HepG2 (cell line): Measurements from ENCODE around the gene LILRB3. TPM values are rescaled to one million over a fixed set of nuclear protein-coding genes. Genes with fewer than 3 reads are reported as not detected.
"Not testable (repeated sequence)": the region's sequence is repeated elsewhere in the genome, so short reads cannot be mapped to it uniquely, and the experiment has no call there.

Source experiments
- ATAC-seq: fragments of 200-7000 bp; cut with Tn5 transposase; 3 replicates; pipeline ENCODE4 v1.9.1; 2020; ENCODE audit warnings: mild to moderate bottlenecking, moderate library complexity
- BruUV-seq: library from RNA; stranded (reverse); fragments of 400-500 nt; replicated peaks from 2 replicates; lab custom pipeline; 2021; lab: Mats Ljungman, UMichigan
- CTCF ChIA-PET: fragments of 300-600 bp; formaldehyde crosslinking; extraction: SDS; loops from one replicate; lab custom pipeline; 2021; ENCODE audit warnings: low total read pairs, inconsistent platforms, low intra/inter-chr PET ratio; lab: Yijun Ruan, JAX
- POLR2A ChIA-PET: fragments of 350-600 bp; sonication (Branson Sonifier 250); formaldehyde crosslinking; loops from one replicate; lab custom pipeline; 2020; ENCODE audit warnings: antibody characterized with exemption, inconsistent platforms; lab: Yijun Ruan, JAX
- DNase-seq: peaks from one replicate; pipeline ENCODE4 v3.0.0-alpha.2; 2015; ENCODE audit warnings: low spot score
- FAIRE-seq: peaks from 3 replicates; lab custom pipeline; 2011; peaks lifted over from hg19 to GRCh38; lab: Jason Lieb, UNC
- H2AFZ ChIP-seq: one replicate; pipeline ENCODE4 v1.6.1; 2011; ENCODE audit warnings: low read length, inconsistent platforms
- H3K27ac ChIP-seq: fragments of 300-600 bp; 3 replicates; pipeline ENCODE4 v1.8.0; 2011; ENCODE audit warnings: mixed run types, mild to moderate bottlenecking, mixed read lengths, low read length, inconsistent platforms; ENCODE audit not compliant: insufficient read depth; ENCODE audit errors: extremely low read length
- H3K27me3 ChIP-seq, 2 experiments: fragments of 200-600 bp in 1 of 2; 2 replicates in 1 of 2; 3 replicates in 1 of 2; pipeline versions ENCODE4 v1.6.0 to v1.8.0; 2011; ENCODE audit warnings: low read length in 2 of 2, mild to moderate bottlenecking in 2 of 2, moderate library complexity in 2 of 2, inconsistent platforms in 1 of 2; ENCODE audit not compliant: insufficient read depth in 2 of 2, control insufficient read depth in 1 of 2
- H3K36me3 ChIP-seq, 2 experiments: fragments of 200-600 bp in 1 of 2; replicated peaks in 1 of 2; 2 replicates in 1 of 2; 3 replicates in 1 of 2; pipeline versions ENCODE4 v1.5.1 to v1.8.0; 2011; ENCODE audit warnings: low read length in 2 of 2, inconsistent platforms in 1 of 2; ENCODE audit not compliant: insufficient read depth in 2 of 2, control insufficient read depth in 1 of 2
- H3K4me1 ChIP-seq: 2 replicates; pipeline ENCODE4 v1.5.1; 2012; ENCODE audit warnings: low read length, inconsistent platforms; ENCODE audit not compliant: insufficient read depth
- H3K4me2 ChIP-seq: 2 replicates; pipeline ENCODE4 v1.6.0; 2011; ENCODE audit warnings: low read depth, low read length, inconsistent platforms
- H3K4me3 ChIP-seq, 3 experiments: fragments of 200-600 bp in 1 of 3; sonication (generic), shearing (Covaris generic) in 1 of 3; replicated peaks in 1 of 3; 2 replicates each; pipeline ENCODE4 v1.5.1; 2011 to 2016; ENCODE audit warnings: low read length in 3 of 3, inconsistent platforms in 2 of 3, low read depth in 2 of 3, mild to moderate bottlenecking in 2 of 3, control low read depth in 1 of 3, mixed read lengths in 1 of 3; ENCODE audit not compliant: insufficient read depth in 1 of 3
- H3K79me2 ChIP-seq: one replicate; pipeline ENCODE4 v1.6.1; 2011; ENCODE audit warnings: low read length, inconsistent platforms; ENCODE audit not compliant: insufficient read depth
- H3K9ac ChIP-seq: 2 replicates; pipeline ENCODE4 v1.6.0; 2011; ENCODE audit warnings: mild to moderate bottlenecking, low read depth, low read length, inconsistent platforms; ENCODE audit not compliant: insufficient read depth
- H3K9me3 ChIP-seq: 2 replicates; pipeline ENCODE4 v1.5.1; 2012; ENCODE audit warnings: mild to moderate bottlenecking, low read length
- H4K20me1 ChIP-seq: 2 replicates; pipeline ENCODE4 v1.6.0; 2011; ENCODE audit warnings: inconsistent platforms, mild to moderate bottlenecking, low read length, moderate library complexity; ENCODE audit not compliant: insufficient read depth
- PCBP1 ChIP-seq: fragments of 200-400 bp; formaldehyde crosslinking; IDR thresholded peaks from 2 replicates; pipeline ENCODE4 v1.6.1; 2017; ENCODE audit warnings: mild to moderate bottlenecking, low read depth, low read length, borderline replicate concordance
- PCBP2 ChIP-seq: fragments of 200-400 bp; formaldehyde crosslinking; optimal IDR thresholded peaks from 2 replicates; pipeline ENCODE3; 2018; ENCODE audit warnings: low read length, low read depth; ENCODE audit not compliant: poor library complexity, severe bottlenecking
- RBFOX2 ChIP-seq: fragments of 200-400 bp; formaldehyde crosslinking; IDR thresholded peaks from 2 replicates; pipeline ENCODE4 v1.6.1; 2017; ENCODE audit warnings: low read depth, mild to moderate bottlenecking, low read length
- REPIN1 ChIP-seq: sonication (generic); formaldehyde crosslinking; IDR thresholded peaks from 2 replicates; pipeline ENCODE4 v1.8.0; 2022; ENCODE audit warnings: missing genetic modification reagents, low read depth, mild to moderate bottlenecking, borderline replicate concordance
- TAF1 ChIP-seq: sonication (generic); formaldehyde crosslinking; IDR thresholded peaks from 2 replicates; pipeline ENCODE4 v1.4.0; 2020; ENCODE audit warnings: missing genetic modification reagents
- ZIK1 ChIP-seq: sonication (generic); formaldehyde crosslinking; IDR thresholded peaks from 2 replicates; pipeline ENCODE4 v1.5.0; 2020; ENCODE audit warnings: mild to moderate bottlenecking, low read depth, missing genetic modification reagents, borderline replicate concordance
- ZNF142 ChIP-seq: sonication (generic); formaldehyde crosslinking; IDR thresholded peaks from 2 replicates; pipeline ENCODE4 v1.4.0; 2020; ENCODE audit warnings: missing genetic modification reagents
- ZNF614 ChIP-seq: IDR thresholded peaks from 2 replicates; pipeline ENCODE4 v1.6.1; 2018; ENCODE audit warnings: missing biosample characterization, missing genetic modification reagents, inconsistent platforms, borderline replicate concordance
- WGBS: methylation state at CpG from one replicate; pipeline ENCODE4 v1.1.6; 2017; ENCODE audit warnings: low lambda C conversion rate; 5-methylcytosine and 5-hydroxymethylcytosine counted together
- in situ Hi-C: cut with HindIII; loops from 2 replicates; pipeline ENCODE4 v1.10.0; 2017; ENCODE audit warnings: low pct_unique_long_range_greater_than_20kb; ENCODE audit not compliant: extremely low pct_ligation_motif_present
- intact Hi-C: fragments of 100-400 bp; cut with micrococcal nuclease; formaldehyde crosslinking; loops from one replicate; pipeline ENCODE4 v1.10.0; 2022; ENCODE audit not compliant: unreplicated experiment
- polyA plus RNA-seq, 8 experiments: library from polyadenylated mRNA; depleted of rRNA in 3 of 8; stranded (reverse) in 7 of 8; unstranded in 1 of 8; fragments of >200 nt; fragmentation: Illumina TruSeq in 4 of 8; extraction: Trizol in 4 of 8; gene quantifications; 2 replicates each; pipeline versions ENCODE4 v1.2.1 to v1.2.3, GENCODE V29; 2011 to 2016; ENCODE audit warnings: low read depth in 4 of 8, missing spikeins in 1 of 8, mixed read lengths in 1 of 8; ENCODE audit not compliant: insufficient read depth in 1 of 8
- total RNA-seq, 5 experiments: library from RNA; depleted of rRNA; stranded (reverse); fragments of >200 nt; fragmentation: Illumina TruSeq; extraction: Trizol; gene quantifications; 2 replicates each; pipeline ENCODE4 v1.2.3, GENCODE V29; 2016; ENCODE audit warnings: low read depth in 1 of 5

LILRB3 gene
- total and polyA plus RNA-seq, 2 of the 13 experiments (the other 11 are each of a cell fraction or from before 2014, with no cell fraction given): 0.22 TPM; not detected in 1

DNA sequence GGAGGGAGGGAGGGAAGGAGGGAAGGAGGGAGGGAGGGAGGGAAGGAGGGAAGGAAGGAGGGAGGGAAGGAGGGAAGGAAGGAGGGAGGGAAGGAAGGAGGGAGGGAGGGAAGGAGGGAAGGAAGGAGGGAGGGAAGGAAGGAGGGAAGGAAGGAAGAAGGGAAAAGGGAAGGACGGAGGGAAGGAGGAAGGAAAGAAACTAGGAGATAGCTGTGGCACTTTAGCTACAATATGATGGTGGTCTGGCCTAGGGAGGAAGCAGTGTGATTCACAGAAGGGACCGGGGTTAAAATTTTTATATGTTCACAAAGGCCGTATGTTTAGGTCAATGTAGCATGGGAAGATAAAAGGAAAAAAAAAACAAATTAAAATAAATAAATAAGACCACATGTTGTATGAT is 40.9 kb downstream of the LILRB3 start:
- WGBS: 90% methylated on average over 3 of the region's 3 CpGs
- H3K4me1 ChIP-seq, FAIRE-seq, H2AFZ ChIP-seq, H3K4me2 ChIP-seq, H3K9ac ChIP-seq, CTCF ChIA-PET, H3K27me3 ChIP-seq, H3K79me2 ChIP-seq, ATAC-seq, in situ Hi-C loops, BruUV-seq, H3K9me3 ChIP-seq, H3K27ac ChIP-seq, H4K20me1 ChIP-seq, H3K4me3 ChIP-seq, DNase-seq, POLR2A ChIA-PET, intact Hi-C loops: not testable (repeated sequence)
- TF ChIP-seq PCBP2 (peak; percentile 54), PCBP1 (0 out of 2 replicates have a peak, but pooled peaks have one; percentile 27)
- peaks cover 1 to 13% of the 10 kb centered on the region in 2 experiments; a peak in 2 of 5 replicates for H3K36me3 ChIP-seq

- Histone ChIP-seq H3K36me3 (peaks cover 1 to 13% of the 10 kb centered on the region in 2 experiments; a peak in 3 of 5 replicates), H4K20me1 (peaks cover 5% of the 10 kb centered on the region; the same call in 1 of the 2 replicates), H3K4me2 (no peak overlapping the region), H3K4me1 (no peaks in the 10 kb centered on the region), H3K79me2 (no peaks in the 10 kb centered on the region), H2AFZ (no peak overlapping the region), H3K9ac (no peak overlapping the region), H3K27me3 (no peaks in the 10 kb centered on the region), H3K4me3 (no peak overlapping the region), H3K27ac (no peak overlapping the region), H3K9me3 (no peaks in the 10 kb centered on the region)
- in situ Hi-C loops (no loop called here), intact Hi-C loops (no loop called here)
- ChIA-PET CTCF (no interaction called here), POLR2A (interaction anchor here (1.2 kb wide), 1 partner anchor 44 kb away, joined by 4 read pairs; no protein-coding TSS in a partner anchor)
- 98% methylated on average over 33 of the region's 37 CpGs for WGBS
- FAIRE-seq (no peak), ATAC-seq (no peak), DNase-seq (no peak)
- BruUV-seq: no TSS peak
- TF ChIP-seq RBFOX2: peak; percentile 39; the same call in 1 of the 2 replicates
- TF ChIP-seq ZNF614 (CRISPR knock-in tag): no peak
- no peak for TF ChIP-seq REPIN1 (CRISPR knock-in tag)
- no peak for TF ChIP-seq ZNF142 (CRISPR knock-in tag)
- TF ChIP-seq TAF1 (CRISPR knock-in tag): no peak
- TF ChIP-seq ZIK1 (CRISPR knock-in tag): no peak
Observed at GRCh38 chr19:54180691-54181091, 42.1 kb downstream of the LILRB3 start.
